ENCODE results near the gene MEGF9. TPM values are rescaled to one million over a fixed set of nuclear protein-coding genes. Genes with fewer than 3 reads are reported as not detected.

The MEGF9 gene
- total RNA-seq, 3 donors from 2014 or later: 22.0 to 30.3 (median 27.2) TPM

GRCh38 chr9:120724757-120725400 lies 10.6 kb upstream of the MEGF9 start:
- TF ChIP-seq POLR2AphosphoS5 (IDR thresholded peaks at IDR 0.05) (no peak), POLR2A (IDR thresholded peaks at IDR 0.05) (no peak), CTCF (IDR thresholded peaks at IDR 0.05) (no peak)
- intact Hi-C loops (cut with DNase I; ENCODE audit: low total_unique reads): no loop called here

GRCh38 chr9:120723565-120723964 lies 9.3 kb upstream of the MEGF9 start:
- no peaks in the 10 kb centered on the region for H3K9me3 ChIP-seq
- no peak for DNase-seq (ENCODE audit: low spot score in 2 of 2)
- no peak overlapping the region for H3K4me3 ChIP-seq
- H3K27ac ChIP-seq: no peak overlapping the region
- intact Hi-C loops (cut with DNase I; ENCODE audit: low total_unique reads): no loop called here
- H3K27me3 ChIP-seq: no peaks in the 10 kb centered on the region
- H3K4me1 ChIP-seq: no peaks in the 10 kb centered on the region
- TF ChIP-seq POLR2AphosphoS5 (IDR thresholded peaks at IDR 0.05): no peak
- no peak for TF ChIP-seq CTCF (IDR thresholded peaks at IDR 0.05)
- no peak for TF ChIP-seq POLR2A (IDR thresholded peaks at IDR 0.05)
- no peaks in the 10 kb centered on the region for H3K36me3 ChIP-seq

More at GRCh38 chr9:120724757-120725400, 10.6 kb upstream of the MEGF9 start:
- Histone ChIP-seq H3K4me1 (no peaks in the 10 kb centered on the region), H3K36me3 (no peaks in the 10 kb centered on the region), H3K9me3 (no peaks in the 10 kb centered on the region), H3K4me3 (no peak overlapping the region), H3K27ac (no peak overlapping the region), H3K27me3 (no peaks in the 10 kb centered on the region)
- no peak for DNase-seq (ENCODE audit: low spot score in 2 of 2)

- Histone ChIP-seq H3K27ac (no peak overlapping the region), H3K9me3 (no peaks in the 10 kb centered on the region), H3K4me1 (no peaks in the 10 kb centered on the region), H3K36me3 (no peaks in the 10 kb centered on the region), H3K4me3 (no peak overlapping the region), H3K27me3 (no peaks in the 10 kb centered on the region)
- DNase-seq (ENCODE audit: low spot score in 2 of 2): no peak
- no peak for TF ChIP-seq POLR2A (IDR thresholded peaks at IDR 0.05)
- no peak for TF ChIP-seq CTCF (IDR thresholded peaks at IDR 0.05)
- intact Hi-C loops (cut with DNase I; ENCODE audit: low total_unique reads): no loop called here
Measured at GRCh38 chr9:120720404-120720803, 6.1 kb upstream of the MEGF9 start.

GRCh38 chr9:120718316-120718715 lies 4.0 kb upstream of the MEGF9 start:
- H3K4me3 ChIP-seq: no peak overlapping the region
- no peaks in the 10 kb centered on the region for H3K9me3 ChIP-seq
- intact Hi-C loops (cut with DNase I; ENCODE audit: low total_unique reads): no loop called here
- TF ChIP-seq POLR2A (IDR thresholded peaks at IDR 0.05): no peak
- no peak for TF ChIP-seq CTCF (IDR thresholded peaks at IDR 0.05)
- TF ChIP-seq POLR2AphosphoS5 (IDR thresholded peaks at IDR 0.05): no peak
- DNase-seq (ENCODE audit: low spot score in 2 of 2): no peak
- no peaks in the 10 kb centered on the region for H3K36me3 ChIP-seq
- no peaks in the 10 kb centered on the region for H3K4me1 ChIP-seq
- H3K27me3 ChIP-seq: no peaks in the 10 kb centered on the region
- no peak overlapping the region for H3K27ac ChIP-seq

- intact Hi-C loops (cut with DNase I; ENCODE audit: low total_unique reads): no loop called here
- no peak for TF ChIP-seq CTCF (IDR thresholded peaks at IDR 0.05)
- TF ChIP-seq POLR2A (IDR thresholded peaks at IDR 0.05): no peak
- no peak for TF ChIP-seq POLR2AphosphoS5 (IDR thresholded peaks at IDR 0.05)
- H3K27ac ChIP-seq: no peak overlapping the region
Measured at GRCh38 chr9:120717176-120717575, 2.9 kb upstream of the MEGF9 start.

More at GRCh38 chr9:120717176-120717575, 2.9 kb upstream of the MEGF9 start:
- Histone ChIP-seq H3K9me3 (no peaks in the 10 kb centered on the region), H3K27me3 (no peaks in the 10 kb centered on the region), H3K4me1 (no peaks in the 10 kb centered on the region), H3K4me3 (no peak overlapping the region), H3K36me3 (no peaks in the 10 kb centered on the region)
- no peak for DNase-seq (ENCODE audit: low spot score in 2 of 2)
